Activated T-helper 9 cell treated with anti-CD3 and anti-CD28 coated beads, Interleukin-2, amount 50 U/mL, for 16 hours (primary cell): ENCODE results near the gene RO60.

Source experiments
- DNase-seq: peaks from one replicate; pipeline ENCODE4 v3.0.0-alpha.2; 2020; ENCODE audit warnings: low read depth

The RO60 gene

DNA sequence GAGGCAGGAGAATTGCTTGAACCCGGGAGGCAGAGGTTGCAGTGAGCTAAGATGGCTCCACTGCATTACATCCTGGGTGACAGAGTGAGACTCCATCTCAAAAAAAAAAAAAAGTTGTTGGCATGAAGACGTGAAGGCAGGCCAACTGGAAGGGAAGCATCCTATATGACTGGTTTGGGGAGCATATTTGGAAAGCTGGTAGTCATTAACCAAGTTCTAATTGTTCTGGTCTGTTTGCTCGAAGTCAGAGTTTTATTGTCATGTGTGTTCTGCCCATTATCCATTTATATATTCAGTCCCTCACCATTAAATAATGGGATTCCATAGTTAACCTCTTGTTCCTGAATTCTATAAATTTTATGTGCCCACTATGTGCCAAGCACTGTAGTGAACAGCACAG, 49.1 kb downstream of the RO60 start:
- DNase-seq: no peak
